Measurements from ENCODE around the gene CCDC167. TPM values are rescaled to one million over a fixed set of nuclear protein-coding genes. Genes with fewer than 3 reads are reported as not detected.

CCDC167 gene
- total and polyA plus RNA-seq, 7 donors: 11.5 to 50.8 (median 15.7) TPM

GRCh38 chr6:37441651-37442050, 58.0 kb downstream of the CCDC167 start:
- Histone ChIP-seq H3K4me1 (no peaks in the 10 kb centered on the region), H3K4me3 (no peak overlapping the region), H3K9me3 (no peaks in the 10 kb centered on the region), H3K27ac (no peak overlapping the region), H3K27me3 (ENCODE audit: insufficient read depth in 3 of 3, low read length in 2 of 3) (no peaks in the 10 kb centered on the region), H3K36me3 (ENCODE audit: insufficient read depth in 1 of 2, low read depth in 1 of 2) (peaks cover 17 to 78% of the 10 kb centered on the region in 2 donors)
- intact Hi-C loops (cut with DNase I): no loop called here
- no peak for ATAC-seq
- WGBS, 3 donors: 80 to 89% (median 82%) methylated on average over 6 of the region's 6 CpGs
- TF ChIP-seq CTCF (IDR thresholded peaks at IDR 0.05): no peak
- no peak for DNase-seq

GRCh38 chr6:37438930-37439329, 60.8 kb downstream of the CCDC167 start:
- no peak for DNase-seq
- Histone ChIP-seq H3K4me3 (no peak overlapping the region), H3K36me3 (ENCODE audit: insufficient read depth in 1 of 2, low read depth in 1 of 2) (peaks cover 8 to 63% of the 10 kb centered on the region in 2 donors), H3K9me3 (no peaks in the 10 kb centered on the region), H3K27me3 (ENCODE audit: insufficient read depth in 3 of 3, low read length in 2 of 3) (no peaks in the 10 kb centered on the region), H3K27ac (no peak overlapping the region), H3K4me1 (peaks cover 3% of the 10 kb centered on the region)
- no peak for TF ChIP-seq CTCF (IDR thresholded peaks at IDR 0.05)
- intact Hi-C loops (cut with DNase I): no loop called here
- ATAC-seq: no peak
- WGBS, 3 donors: 69 to 83% (median 78%) methylated on average over 1 of the region's 1 CpG

GRCh38 chr6:37435816-37436215, 63.9 kb downstream of the CCDC167 start:
- Histone ChIP-seq H3K27me3 (ENCODE audit: insufficient read depth in 3 of 3, low read length in 2 of 3) (no peaks in the 10 kb centered on the region), H3K9me3 (no peaks in the 10 kb centered on the region), H3K4me1 (peaks cover 3% of the 10 kb centered on the region), H3K27ac (no peak overlapping the region), H3K4me3 (no peak overlapping the region), H3K36me3 (ENCODE audit: insufficient read depth in 1 of 2, low read depth in 1 of 2) (peaks cover 7 to 53% of the 10 kb centered on the region in 2 donors)
- DNase-seq: no peak
- no peak for TF ChIP-seq CTCF (IDR thresholded peaks at IDR 0.05)
- ATAC-seq: no peak
- 77 to 79% (median 78%) methylated on average over 5 of the region's 5 CpGs for WGBS, 3 donors
- intact Hi-C loops (cut with DNase I): no loop called here

- Histone ChIP-seq H3K9me3 (no peaks in the 10 kb centered on the region), H3K27ac (no peak overlapping the region), H3K36me3 (ENCODE audit: insufficient read depth in 1 of 2, low read depth in 1 of 2) (peaks cover 7 to 50% of the 10 kb centered on the region in 2 donors), H3K4me1 (peaks cover 3% of the 10 kb centered on the region), H3K4me3 (no peak overlapping the region), H3K27me3 (ENCODE audit: insufficient read depth in 3 of 3, low read length in 2 of 3) (no peaks in the 10 kb centered on the region)
- intact Hi-C loops (cut with DNase I): no loop called here
- ATAC-seq: no peak
- TF ChIP-seq CTCF (IDR thresholded peaks at IDR 0.05): no peak
- WGBS, 3 donors: 47 to 60% (median 55%) methylated on average over 4 of the region's 4 CpGs
- no peak for DNase-seq
Measured at GRCh38 chr6:37435373-37435772, 64.3 kb downstream of the CCDC167 start.

- Histone ChIP-seq H3K4me3 (peak overlapping the region; percentile 88), H3K27ac (peak overlapping the region; percentile 89), H3K4me1 (peaks cover 3% of the 10 kb centered on the region), H3K9me3 (no peaks in the 10 kb centered on the region), H3K27me3 (ENCODE audit: insufficient read depth in 3 of 3, low read length in 2 of 3) (no peaks in the 10 kb centered on the region), H3K36me3 (ENCODE audit: insufficient read depth in 1 of 2, low read depth in 1 of 2) (peaks cover 7 to 34% of the 10 kb centered on the region in 2 donors)
- WGBS, 3 donors: 6 to 10% (median 8%) methylated on average over 13 of the region's 13 CpGs
- ATAC-seq (peak; percentile 38 to 69 (median 60)), DNase-seq (peak in 1 of 2 donors; percentile 19)
- no peak for TF ChIP-seq CTCF (IDR thresholded peaks at IDR 0.05)
- intact Hi-C loops (cut with DNase I): loop anchor here in 1 of 2 donors (1.0 to 5.0 kb wide), 2 partner anchors 108 to 211 kb away; no protein-coding TSS in a partner anchor
Measured at GRCh38 chr6:37433657-37434271, 65.9 kb downstream of the CCDC167 start.
